ENCODE measurements around the gene APOB. TPM values are rescaled to one million over a fixed set of nuclear protein-coding genes. Genes with fewer than 3 reads are reported as not detected.

APOB gene
- total RNA-seq, 2 donors from 2014 or later: 7.5 to 14.1 TPM

DNA sequence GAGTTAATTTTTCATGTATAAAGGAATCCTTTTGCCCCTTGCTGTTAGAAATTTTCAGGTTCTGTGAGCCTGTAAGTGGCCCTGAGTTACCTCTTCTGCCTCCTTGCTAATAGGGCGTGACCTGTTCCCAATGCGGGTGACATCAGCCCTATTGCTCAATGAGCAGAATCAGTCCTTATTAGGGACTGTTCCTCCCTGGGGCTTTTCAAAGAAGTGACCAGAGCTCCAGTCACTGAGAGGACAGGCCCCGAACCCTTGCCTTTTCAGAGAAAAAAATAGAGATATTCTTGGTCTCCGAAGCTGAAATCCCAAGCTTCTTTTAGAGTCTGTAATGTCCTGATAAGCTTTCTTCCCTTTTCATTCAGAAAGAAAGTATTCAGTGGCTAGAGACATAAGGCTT lies 8.2 kb upstream of the APOB start:
- no peak overlapping the region for H3K9ac ChIP-seq (ENCODE audit: extremely low read depth, low read length, poor library complexity, severe bottlenecking)
- WGBS, 2 experiments (ENCODE audit: insufficient coverage in 1 of 2, insufficient read length in 1 of 2): 82 to 84% methylated on average over 4 of the region's 4 CpGs

DNA sequence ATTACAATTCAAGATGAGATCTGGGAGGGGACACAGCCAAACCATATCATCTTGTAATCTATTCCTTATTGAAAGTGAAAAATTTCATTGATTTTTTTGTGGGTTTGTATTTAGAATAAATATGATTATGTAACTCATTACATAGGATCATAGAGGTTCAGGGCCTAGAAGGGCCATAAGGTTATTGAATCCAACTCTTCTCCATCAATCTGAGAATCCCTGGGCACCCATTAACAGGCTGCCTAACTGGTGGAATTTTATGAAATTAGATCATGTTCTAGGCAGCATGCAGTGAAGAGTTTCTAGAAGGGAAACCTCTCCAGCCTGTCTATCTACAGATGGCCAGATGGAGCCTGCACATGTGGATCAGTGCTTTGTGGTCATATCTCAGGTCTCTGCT lies 6.3 kb upstream of the APOB start:
- no peak overlapping the region for H3K27ac ChIP-seq (ENCODE audit: low read depth, low read length)
- Mint-ChIP-seq H3K27me3 (ENCODE audit: insufficient read depth) (peaks cover 67% of the 10 kb centered on the region), H3K4me3 (no peak overlapping the region), H3K9me3 (no peaks in the 10 kb centered on the region), H3K36me3 (ENCODE audit: low read depth) (no peaks in the 10 kb centered on the region), H3K4me1 (peaks cover 27% of the 10 kb centered on the region), H3K27ac (no peak overlapping the region)
- H3K4me1 ChIP-seq (ENCODE audit: control insufficient read depth, insufficient read depth, low read length): peaks cover 2% of the 10 kb centered on the region
- H3K27me3 ChIP-seq (ENCODE audit: control insufficient read depth, insufficient read depth, low read length, poor library complexity, severe bottlenecking): peaks cover 35% of the 10 kb centered on the region
- no peak for DNase-seq
- TF ChIP-seq, protein P1, sequence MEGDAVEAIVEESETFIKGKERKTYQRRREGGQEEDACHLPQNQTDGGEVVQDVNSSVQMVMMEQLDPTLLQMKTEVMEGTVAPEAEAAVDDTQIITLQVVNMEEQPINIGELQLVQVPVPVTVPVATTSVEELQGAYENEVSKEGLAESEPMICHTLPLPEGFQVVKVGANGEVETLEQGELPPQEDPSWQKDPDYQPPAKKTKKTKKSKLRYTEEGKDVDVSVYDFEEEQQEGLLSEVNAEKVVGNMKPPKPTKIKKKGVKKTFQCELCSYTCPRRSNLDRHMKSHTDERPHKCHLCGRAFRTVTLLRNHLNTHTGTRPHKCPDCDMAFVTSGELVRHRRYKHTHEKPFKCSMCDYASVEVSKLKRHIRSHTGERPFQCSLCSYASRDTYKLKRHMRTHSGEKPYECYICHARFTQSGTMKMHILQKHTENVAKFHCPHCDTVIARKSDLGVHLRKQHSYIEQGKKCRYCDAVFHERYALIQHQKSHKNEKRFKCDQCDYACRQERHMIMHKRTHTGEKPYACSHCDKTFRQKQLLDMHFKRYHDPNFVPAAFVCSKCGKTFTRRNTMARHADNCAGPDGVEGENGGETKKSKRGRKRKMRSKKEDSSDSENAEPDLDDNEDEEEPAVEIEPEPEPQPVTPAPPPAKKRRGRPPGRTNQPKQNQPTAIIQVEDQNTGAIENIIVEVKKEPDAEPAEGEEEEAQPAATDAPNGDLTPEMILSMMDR (conservative IDR thresholded peaks at IDR 0.05): no peak
- no peaks in the 10 kb centered on the region for H3K36me3 ChIP-seq (ENCODE audit: control insufficient read depth, insufficient read depth, low read length)
- H3K9ac ChIP-seq (ENCODE audit: extremely low read depth, low read length, poor library complexity, severe bottlenecking): no peak overlapping the region
- no peak overlapping the region for H3K4me3 ChIP-seq (ENCODE audit: low read length)
- H3K9me3 ChIP-seq (ENCODE audit: control insufficient read depth, low read length): no peaks in the 10 kb centered on the region

More for the DNA sequence above, 8.2 kb upstream of the APOB start:
- Mint-ChIP-seq H3K27ac (no peak overlapping the region), H3K36me3 (ENCODE audit: low read depth) (no peaks in the 10 kb centered on the region), H3K27me3 (ENCODE audit: insufficient read depth) (peaks cover 55% of the 10 kb centered on the region), H3K9me3 (no peaks in the 10 kb centered on the region), H3K4me1 (peaks cover 30% of the 10 kb centered on the region), H3K4me3 (no peak overlapping the region)
- TF ChIP-seq, protein P1 (conservative IDR thresholded peaks at IDR 0.05): no peak
- no peaks in the 10 kb centered on the region for H3K9me3 ChIP-seq (ENCODE audit: control insufficient read depth, low read length)
- peak; percentile 56 for DNase-seq
- no peaks in the 10 kb centered on the region for H3K36me3 ChIP-seq (ENCODE audit: control insufficient read depth, insufficient read depth, low read length)
- peaks cover 32% of the 10 kb centered on the region for H3K27me3 ChIP-seq (ENCODE audit: control insufficient read depth, insufficient read depth, low read length, poor library complexity, severe bottlenecking)
- no peak overlapping the region for H3K27ac ChIP-seq (ENCODE audit: low read depth, low read length)
- peaks cover 6% of the 10 kb centered on the region for H3K4me1 ChIP-seq (ENCODE audit: control insufficient read depth, insufficient read depth, low read length)
- H3K4me3 ChIP-seq (ENCODE audit: low read length): no peak overlapping the region

DNA sequence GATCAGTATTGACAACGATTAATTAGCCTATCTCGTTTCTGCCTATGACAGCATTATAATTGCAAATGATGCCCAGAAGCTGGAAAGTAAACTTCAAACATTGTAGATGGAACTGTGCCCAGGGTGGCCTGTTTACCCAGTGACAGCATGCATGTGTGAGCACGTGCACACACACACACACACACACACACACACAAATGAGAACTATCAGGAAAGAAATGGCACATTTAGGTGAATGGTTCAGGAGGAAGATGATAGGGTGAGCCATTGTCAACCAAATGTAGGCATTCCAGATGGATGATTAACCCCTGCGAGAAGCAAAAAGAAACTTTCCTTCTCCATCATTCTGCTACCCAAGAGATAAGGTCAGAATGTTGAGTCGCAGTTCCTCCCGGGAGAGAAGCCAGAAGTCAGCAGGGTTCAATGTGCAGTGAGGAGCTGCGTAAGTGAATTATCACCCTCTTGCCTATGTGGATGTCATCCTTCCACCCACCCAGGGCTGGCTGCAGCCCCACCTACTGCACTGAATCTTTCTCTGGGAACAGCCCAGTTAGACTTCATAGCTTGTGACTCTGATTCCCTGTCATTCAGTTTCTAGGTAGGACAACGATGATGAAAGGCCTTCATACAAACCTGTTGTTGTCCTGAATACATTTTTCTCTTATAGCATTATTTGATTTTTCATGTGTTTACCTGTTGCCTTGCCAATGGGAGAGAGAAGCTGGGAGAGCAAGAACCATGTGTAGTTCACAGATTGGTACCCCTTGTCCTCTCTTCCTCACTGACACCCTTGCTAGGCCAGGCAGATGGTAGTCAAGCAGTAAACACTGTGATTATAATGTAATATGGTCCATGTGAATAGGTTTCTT lies 3.5 kb upstream of the APOB start:
- H3K27ac ChIP-seq (ENCODE audit: low read depth, low read length): no peak overlapping the region
- no peaks in the 10 kb centered on the region for H3K9me3 Mint-ChIP-seq
- H3K9me3 ChIP-seq (ENCODE audit: control insufficient read depth, low read length): no peaks in the 10 kb centered on the region
- DNase-seq: no peak
- peaks cover 24% of the 10 kb centered on the region for H3K4me1 Mint-ChIP-seq
- no peaks in the 10 kb centered on the region for H3K36me3 ChIP-seq (ENCODE audit: control insufficient read depth, insufficient read depth, low read length)
- H3K4me3 ChIP-seq (ENCODE audit: low read length): no peak overlapping the region
- WGBS, 2 experiments (ENCODE audit: insufficient coverage in 1 of 2, insufficient read length in 1 of 2): 75 to 78% methylated on average over 6 to 7 of the region's 8 CpGs
- H3K9ac ChIP-seq (ENCODE audit: extremely low read depth, low read length, poor library complexity, severe bottlenecking): no peak overlapping the region
- H3K4me3 Mint-ChIP-seq: no peak overlapping the region
- H3K4me1 ChIP-seq (ENCODE audit: control insufficient read depth, insufficient read depth, low read length): peaks cover 3% of the 10 kb centered on the region
- H3K27me3 Mint-ChIP-seq (ENCODE audit: insufficient read depth): peaks cover 55% of the 10 kb centered on the region
- TF ChIP-seq, protein P1 (conservative IDR thresholded peaks at IDR 0.05): no peak
- no peak overlapping the region for H3K27ac Mint-ChIP-seq
- no peaks in the 10 kb centered on the region for H3K36me3 Mint-ChIP-seq (ENCODE audit: low read depth)
- H3K27me3 ChIP-seq (ENCODE audit: control insufficient read depth, insufficient read depth, low read length, poor library complexity, severe bottlenecking): peaks cover 30% of the 10 kb centered on the region

Data from endodermal cell (in vitro differentiated cells).